ENCODE data around the gene GRB14.

- TF ChIP-seq GATA2 (IDR thresholded peaks at IDR 0.05; ENCODE audit: low read depth, low read length) (no peak), GATA3 (IDR thresholded peaks at IDR 0.05; ENCODE audit: low read depth, low read length) (no peak)
Measured at GRCh38 chr2:164523009-164523408, 98.3 kb downstream of the GRB14 start.

All from SH-SY5Y (cell line).